ENCODE results near the gene TLN1.

DNA sequence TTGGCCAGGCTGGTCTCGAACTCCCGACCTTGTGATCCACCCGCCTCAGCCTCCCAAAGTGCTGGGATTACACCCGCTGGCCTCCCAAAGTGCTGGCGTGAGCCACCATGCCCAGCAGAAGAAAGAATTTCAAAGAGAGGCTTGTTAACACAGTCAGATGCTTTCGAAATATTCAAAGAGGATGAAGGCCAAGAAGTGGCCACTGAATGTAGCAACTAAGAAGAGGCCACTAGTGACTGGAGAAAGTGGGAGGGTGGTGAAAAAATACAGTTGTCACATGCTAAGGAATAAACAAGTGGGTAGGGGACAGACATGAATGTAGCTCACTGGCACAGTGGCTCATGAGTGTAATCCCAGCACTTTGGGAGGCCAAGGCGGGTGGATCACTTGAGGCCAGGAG, 29.3 kb downstream of the TLN1 start:
- TF ChIP-seq, protein P1, sequence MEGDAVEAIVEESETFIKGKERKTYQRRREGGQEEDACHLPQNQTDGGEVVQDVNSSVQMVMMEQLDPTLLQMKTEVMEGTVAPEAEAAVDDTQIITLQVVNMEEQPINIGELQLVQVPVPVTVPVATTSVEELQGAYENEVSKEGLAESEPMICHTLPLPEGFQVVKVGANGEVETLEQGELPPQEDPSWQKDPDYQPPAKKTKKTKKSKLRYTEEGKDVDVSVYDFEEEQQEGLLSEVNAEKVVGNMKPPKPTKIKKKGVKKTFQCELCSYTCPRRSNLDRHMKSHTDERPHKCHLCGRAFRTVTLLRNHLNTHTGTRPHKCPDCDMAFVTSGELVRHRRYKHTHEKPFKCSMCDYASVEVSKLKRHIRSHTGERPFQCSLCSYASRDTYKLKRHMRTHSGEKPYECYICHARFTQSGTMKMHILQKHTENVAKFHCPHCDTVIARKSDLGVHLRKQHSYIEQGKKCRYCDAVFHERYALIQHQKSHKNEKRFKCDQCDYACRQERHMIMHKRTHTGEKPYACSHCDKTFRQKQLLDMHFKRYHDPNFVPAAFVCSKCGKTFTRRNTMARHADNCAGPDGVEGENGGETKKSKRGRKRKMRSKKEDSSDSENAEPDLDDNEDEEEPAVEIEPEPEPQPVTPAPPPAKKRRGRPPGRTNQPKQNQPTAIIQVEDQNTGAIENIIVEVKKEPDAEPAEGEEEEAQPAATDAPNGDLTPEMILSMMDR (conservative IDR thresholded peaks at IDR 0.05; ENCODE audit: low read depth, low read length), result no peak
- TF ChIP-seq EZH2 (IDR thresholded peaks at IDR 0.05; ENCODE audit: borderline replicate concordance, low read depth, low read length, poor library complexity, severe bottlenecking), result no peak

All from A673 (cell line).